Hippocampal formation (tissue), 2 donors: ENCODE data around the gene ASRGL1.

Experiments used
- DNase-seq, 2 donors: peaks; one replicate each; lab custom pipeline; 2025; lab: John Stamatoyannopoulos, UW

The ASRGL1 gene

DNA sequence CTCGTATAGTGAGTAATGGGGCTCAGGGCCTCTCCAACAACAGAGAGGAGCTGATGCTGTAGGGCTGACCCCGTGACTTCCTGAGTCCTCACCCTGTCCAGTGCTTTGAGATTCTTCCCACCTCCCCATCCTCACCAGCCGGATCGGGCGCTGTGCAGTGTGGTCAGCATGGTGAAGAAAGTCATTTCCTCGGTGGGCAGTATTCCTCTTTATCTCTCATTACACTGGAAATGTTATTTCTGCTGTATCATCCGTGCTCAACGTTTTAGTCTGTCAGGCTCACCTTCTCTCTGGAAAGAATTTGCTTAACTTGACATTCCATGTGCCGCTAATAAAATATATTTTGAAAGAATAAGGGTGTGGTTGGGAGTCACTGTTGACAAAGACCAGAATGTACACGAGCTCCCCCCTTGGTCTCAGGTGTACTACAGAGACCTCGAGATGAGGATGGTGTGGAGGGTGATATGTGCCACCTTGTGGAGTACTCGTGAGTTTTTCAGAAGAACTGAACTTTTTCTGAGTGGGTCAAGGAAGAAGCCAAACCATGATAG lies 55.9 kb downstream of the ASRGL1 start:
- no peak for DNase-seq

DNA sequence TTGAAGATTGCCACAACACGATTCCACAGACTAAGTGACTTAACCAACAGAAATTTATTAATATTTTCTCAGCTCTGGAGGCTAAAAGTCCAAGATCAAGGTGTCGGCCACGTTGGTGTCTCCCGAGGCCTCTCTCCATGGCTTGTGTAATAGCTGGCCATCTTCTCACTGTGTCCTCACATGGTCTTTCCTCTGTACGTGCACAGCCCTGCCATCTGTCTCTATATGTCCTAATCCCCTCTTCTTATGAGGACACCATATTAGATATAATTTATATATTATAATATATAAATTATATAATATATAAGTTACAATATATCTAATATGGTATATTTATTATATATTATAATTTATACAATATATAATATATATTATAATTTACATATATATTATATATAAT lies 56.5 kb downstream of the ASRGL1 start:
- no peak for DNase-seq

DNA sequence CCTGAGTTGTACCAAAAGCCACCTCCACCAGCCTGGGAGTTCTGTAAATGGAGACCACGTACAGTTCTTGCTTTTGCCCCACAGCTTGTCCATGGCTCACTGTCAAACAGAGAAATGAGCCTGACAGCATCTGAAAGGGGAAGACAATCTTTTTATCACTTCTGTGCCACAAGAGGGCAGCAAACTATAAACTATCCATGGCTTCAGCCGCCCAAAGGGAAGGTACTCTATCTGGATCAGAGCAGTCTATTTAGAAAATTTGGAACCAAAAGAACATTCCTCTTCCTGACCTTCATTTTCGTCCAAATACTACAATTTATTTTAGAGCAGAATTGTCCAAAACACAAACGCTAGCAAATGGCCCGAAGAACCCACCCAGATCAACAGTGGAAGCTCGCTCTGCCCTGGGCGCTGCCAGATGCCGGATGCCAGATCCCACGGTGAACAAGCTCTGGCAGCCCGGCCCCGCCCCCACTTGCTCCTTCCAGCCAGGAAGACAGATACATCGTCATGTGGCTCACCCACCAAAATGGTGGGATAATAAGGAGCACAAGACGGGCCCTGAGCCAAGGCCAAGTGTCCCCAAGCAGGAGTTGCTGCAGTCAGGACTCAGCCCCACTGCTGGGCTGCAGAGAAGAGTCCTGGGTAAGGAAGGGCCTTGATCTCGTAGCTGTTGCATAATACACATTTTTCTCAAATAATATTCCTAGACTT lies 57.7 kb downstream of the ASRGL1 start:
- DNase-seq, result peak; percentile 68 to 94

DNA sequence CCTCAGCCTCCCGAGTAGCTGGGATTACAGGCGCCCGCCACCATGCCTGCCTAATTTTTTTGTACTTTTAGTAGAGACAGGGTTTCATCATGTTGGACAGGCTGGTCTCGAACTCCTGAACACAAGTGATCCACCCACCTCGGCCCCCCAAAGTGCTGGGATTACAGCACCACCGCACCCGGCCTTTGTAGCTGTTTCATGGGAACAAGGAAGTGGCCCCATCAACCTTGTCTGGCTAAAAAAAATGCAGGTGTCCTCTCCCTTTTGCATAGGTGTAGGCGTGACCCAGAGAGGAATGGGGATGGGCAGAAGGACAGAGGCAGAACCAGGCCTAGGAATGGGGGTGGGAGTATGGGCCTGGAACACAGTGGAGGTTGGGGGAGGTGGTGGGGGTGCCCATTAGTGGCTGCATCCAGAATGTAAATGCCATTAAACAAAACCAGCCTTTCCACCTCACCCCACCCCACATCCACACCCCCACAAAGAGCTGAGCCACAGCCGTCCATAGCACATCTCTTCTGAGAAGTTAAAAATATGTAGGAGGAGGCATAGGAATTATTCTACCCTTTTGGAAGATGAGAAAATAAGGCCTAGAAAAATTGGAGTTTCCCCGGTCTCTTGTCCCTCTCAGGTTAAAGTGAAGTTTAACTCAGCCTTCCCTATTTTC lies 58.8 kb downstream of the ASRGL1 start:
- DNase-seq, result no peak

DNA sequence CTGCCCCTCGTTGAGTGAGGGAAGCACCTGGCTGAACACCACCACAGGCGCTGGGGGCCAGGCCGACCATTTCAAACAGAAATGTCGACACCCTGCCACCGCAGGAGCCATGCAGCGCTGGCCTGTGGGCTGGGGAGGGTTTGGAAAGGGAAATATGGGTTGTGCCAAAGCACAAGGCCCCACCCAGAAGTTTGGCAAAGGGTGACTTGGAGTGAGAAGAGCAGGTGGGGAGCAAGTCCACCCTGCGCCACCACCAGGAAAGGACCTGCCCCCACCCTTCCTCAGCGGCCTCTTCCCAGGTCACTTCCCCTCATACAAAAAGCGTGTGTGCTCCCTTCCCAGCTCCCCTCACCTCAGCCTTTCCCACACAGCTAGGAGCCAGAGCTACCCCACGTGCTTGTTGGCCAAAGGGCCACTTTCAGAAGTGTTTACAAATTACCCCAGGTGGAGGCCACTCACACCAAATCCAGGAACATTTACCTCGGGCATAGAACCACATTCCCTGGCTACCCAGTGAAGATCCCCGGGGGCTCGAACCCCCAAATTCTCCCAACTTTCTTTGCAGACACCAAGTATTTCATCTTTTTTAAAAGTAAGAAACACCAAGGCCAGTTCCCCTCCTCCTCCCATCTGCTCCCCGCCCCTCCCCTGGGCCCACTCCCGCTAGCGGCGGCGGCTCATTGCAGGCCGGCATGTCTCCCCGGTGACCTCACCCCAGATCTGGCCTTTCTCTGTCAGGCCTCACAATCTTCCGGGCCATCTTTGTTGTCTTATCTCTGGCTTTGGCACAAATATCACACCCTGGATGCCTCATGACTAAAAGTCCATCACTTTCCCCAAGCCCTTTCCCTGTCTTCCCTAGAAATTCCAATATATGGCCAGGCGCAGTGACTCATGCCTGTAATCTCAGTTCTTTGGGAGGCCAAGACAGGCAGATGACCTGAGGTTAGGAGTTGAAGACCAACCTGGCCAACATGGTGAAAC lies 61.1 kb downstream of the ASRGL1 start:
- no peak for DNase-seq

DNA sequence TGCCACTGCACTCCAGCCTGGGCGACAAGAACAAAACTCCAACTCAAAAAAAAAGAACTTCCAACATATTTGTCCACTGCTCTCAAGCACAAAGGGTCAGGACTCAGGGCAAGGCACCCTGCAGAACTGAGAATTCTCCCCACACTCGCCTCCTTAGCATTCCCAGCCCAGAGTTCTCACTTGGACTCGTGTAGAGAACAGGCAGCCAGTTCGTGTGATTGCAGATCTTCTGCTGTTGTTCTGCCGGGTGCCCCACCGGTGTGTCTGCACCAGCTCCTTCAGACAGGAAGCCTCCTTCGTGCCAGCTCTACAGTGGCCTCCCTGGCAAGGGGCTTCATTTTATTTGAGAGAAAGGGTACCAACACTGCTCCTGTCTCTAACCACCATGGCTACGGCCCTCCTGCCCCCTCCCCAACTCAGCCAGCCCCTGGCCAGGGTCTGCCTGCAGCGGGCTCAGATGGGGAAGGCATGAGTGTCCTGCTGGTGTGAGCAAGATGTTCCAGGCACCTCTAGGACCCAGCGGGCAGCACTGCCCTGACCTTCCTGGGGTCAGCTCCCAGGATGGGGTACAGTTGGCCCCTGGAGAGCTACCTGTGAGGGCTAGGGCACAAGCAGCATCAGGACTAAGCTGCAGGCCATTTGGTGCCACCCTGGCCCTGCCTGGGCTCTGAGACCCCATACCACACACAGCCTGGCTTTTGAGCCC lies 62.1 kb downstream of the ASRGL1 start:
- no peak for DNase-seq

DNA sequence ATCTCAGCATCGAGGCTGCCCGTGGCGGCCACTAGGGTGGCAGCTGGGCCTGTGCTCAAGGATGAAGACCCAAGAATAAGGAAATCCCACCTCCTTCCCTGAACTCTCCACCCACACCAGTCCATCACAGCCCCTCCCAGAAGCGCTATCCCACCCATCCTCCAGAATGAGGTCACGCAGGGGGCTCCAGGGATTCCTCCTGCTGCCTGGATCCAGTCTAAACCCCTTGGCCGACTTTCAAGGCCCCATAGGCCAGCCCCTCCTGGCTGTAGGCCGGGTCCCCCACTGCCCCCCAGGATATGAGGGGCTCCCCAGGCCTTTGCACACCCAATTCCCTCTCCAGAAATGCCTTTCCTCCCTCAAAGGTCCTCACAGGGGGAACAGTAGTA lies 62.6 kb downstream of the ASRGL1 start:
- DNase-seq, result no peak

DNA sequence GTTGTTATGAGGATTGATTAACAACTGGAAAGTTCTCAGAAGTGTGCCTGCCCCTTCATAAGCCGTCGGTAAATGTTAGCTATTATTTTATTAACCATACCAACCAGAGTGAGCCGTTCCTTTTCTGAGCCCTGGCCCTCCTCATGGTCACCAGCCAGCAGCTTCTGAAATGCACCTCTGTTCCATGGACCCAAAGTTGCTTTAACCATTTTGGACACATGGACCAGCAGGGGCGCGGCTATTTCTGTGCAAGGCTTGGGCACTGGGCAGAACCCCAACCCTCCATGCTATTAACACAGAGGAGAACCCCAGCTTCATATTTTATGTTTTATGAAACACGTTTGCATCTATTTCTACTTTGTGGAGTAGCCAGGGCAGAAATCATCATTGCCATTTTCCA lies 63.0 kb downstream of the ASRGL1 start:
- DNase-seq, result no peak

DNA sequence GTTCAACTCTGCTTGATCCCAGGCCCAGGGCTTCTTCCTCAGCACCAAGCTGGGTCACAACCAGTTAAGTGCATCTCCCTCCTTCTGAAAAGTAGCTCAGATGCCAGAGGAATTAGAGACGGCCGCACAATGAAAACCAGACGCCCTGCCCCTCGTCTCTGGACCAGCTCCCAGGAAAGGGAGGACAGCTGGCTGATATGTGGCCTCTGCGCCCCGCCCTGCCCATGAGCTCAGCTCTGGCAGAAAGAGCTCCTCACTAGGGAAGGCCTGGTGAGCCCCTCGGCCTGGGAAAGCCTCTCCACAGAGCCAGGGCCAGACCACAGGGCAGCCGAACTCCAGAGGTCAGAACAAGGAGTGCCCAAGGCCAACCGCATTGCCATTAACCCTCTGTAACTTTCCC lies 63.5 kb downstream of the ASRGL1 start:
- peak; percentile 29 to 33 for DNase-seq

DNA sequence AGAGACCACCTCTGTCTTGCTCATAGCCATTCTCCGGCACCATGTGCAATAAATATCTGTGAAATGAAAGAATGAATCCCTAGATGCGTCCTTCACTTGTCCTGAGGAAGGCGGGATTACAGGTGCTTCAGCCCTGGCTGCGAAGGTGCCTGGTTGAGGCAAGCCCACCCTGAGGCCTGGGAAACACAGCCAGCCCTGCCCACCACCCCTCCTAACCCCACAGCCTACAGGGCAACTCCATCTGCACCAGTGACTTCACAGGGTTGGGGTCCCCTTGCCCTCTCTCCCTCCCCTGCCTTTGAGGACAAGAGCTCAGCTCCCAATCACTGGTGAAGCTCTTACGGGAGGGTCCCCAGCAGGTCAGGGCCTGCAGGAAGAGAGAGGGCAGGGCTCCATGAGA lies 64.1 kb downstream of the ASRGL1 start:
- DNase-seq, result no peak

DNA sequence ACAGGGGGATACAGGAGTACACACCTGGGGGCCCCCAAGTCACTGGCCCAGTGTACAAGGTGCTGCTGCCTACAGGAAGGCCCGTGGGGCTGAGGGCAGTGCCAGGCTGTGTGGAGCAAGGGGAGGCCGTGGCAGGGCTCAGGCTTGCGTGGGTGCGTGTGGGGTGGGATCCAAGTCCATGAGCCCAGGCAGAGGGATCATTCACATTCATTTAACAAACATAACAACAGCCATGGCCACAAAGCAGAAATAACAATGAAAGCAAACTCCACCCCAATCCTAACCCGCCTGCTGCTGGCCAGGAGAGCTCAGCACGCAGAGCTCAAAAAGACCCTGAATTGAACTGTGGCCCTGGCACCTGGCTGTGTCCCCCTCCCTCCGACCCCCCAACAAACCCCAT lies 64.6 kb downstream of the ASRGL1 start:
- no peak for DNase-seq

DNA sequence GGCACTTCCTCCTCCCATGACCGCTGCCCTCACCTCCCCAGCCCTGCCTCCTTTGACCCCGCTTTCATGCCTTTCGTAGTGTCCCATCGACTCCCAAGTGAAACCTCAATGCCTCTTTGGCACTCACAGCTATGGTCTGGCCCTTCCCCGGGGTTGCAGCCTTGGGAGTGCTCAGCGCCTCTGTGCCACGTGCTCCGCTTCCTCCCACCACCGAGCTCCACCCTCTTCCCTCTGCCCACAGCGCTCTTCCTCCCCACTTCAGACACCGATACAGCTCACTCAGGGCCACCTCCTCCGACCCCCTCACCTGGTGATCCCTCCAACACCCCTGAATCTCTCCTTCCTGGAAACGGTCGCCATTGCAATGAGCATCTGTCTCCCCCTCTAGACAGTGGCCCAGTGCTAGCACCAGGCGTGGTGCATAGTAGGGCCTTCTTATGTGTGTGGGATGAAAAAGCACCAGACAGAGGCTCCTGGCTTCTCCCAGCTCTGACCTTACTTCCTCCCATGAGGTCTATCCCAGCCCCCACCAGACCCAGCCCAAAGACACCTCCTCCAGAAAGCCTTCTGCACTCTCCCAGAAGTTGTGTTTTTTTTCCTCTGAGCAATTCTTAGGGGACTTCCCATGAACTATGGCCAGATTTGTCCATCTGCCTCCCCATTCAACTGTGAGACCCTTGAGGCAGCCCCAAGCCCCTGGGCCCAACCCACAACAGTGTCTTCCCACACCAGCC lies 65.1 kb downstream of the ASRGL1 start:
- DNase-seq, result no peak

DNA sequence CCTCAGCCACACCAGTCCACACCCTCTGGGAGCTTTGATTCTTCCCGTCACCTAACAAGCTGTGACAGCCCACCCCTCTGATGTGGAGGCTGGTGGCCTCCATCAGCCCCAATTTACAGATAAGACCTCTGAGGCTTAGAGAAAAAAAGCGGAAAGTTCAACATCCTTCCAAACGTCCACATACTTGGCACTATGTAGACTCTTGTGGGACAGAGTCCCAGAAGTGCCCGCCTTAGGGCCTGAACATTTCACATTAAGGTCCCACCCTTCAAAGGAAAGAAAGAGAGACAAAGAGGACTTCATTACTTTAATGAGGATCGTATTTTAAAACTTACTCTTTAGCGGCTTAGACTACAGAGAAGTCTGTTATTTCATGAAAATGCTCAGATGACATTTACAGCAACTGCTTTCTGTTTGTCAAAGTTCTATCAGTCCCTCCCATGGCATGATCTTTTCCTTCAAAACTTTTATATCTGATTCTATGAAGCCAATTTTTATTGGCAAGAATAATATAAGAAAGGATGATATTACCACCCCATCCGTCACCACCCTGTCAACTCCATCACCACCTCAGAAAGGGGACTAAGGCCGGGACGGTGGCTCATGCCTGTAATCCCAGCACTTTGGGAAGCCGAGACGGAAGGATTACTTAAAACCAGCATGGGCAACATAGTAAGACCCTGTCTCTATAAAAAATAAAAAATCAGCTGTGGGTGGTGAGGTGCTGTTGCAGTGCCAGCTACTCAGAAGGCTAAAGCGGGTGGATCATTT lies 65.9 kb downstream of the ASRGL1 start:
- DNase-seq, result no peak

DNA sequence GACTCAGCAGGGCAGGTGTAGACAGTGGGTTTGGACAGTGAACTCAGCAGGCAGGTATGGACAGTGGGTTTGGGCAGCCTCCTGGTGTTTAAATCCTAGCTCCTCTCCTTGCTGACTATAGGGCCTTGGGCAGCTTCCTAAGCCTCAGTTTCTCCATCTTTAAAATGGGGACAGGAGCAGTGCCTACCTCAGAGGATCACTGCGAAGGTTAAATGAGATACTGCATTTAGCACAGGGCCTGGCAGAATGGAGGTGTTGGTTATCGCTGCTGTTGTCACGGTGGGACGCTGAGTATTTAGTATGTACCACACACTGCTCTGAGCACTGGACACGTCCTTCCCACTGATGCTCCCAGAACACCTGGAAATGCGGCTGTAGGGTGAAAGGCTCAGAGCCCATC lies 67.2 kb downstream of the ASRGL1 start:
- DNase-seq, result no peak

DNA sequence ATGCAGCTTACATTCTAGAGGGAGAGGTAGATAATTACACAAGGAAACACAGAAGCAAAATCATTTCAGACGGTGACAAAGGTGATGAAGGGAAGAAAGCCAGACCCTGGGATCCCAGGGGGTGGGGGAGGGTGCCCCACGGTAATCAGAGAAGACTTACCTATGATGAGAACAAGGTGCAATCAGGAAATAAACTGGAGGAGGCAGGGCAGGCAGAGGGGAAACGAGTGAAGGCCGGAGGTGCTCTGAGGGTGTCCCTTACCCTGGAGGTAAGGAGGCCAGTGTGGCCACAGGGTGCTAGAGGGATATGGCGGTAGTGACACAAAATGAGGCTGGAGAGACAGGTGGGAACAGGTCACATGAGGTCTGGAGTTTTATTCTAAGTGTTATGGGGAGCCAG lies 67.7 kb downstream of the ASRGL1 start:
- no peak for DNase-seq

DNA sequence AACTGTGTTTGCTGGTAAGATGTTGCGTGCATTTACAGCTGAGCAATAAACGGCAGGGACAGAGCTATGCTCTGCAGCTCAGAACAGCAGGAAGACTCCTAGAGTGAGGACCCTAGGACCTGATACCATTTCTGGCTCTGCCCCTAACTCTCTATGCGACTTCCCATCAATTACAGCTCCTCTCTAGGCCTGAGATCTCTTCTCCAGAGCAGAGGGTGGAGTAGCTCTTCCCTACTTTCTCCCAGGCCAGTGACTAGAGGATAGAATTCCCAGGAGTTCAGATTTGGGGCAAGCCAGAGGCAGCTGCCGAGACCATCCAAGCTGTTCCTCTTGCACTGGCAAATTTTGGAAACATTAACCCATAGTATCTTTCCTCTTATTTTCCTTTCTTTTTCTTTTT lies 68.8 kb downstream of the ASRGL1 start:
- DNase-seq, result no peak

DNA sequence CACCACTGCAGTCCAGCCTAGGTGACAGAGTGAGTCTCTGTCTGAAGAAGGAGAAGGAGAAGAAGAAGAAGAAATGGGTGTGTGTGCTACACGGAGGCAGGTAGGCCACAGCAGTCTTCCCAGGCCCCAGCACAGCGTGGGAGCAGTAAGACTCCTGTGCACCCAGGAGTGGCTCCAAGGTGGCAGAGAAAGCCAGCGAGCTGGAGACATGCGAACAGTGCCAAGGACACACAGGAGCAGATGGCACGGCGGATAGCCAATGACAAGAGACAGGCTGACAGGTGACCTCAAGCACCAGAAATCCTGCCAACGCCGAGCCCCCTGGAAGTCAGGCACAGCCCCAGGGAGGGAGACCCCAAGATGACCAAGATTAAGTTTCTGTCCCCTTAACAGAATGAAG lies 72.6 kb downstream of the ASRGL1 start:
- DNase-seq, result no peak

DNA sequence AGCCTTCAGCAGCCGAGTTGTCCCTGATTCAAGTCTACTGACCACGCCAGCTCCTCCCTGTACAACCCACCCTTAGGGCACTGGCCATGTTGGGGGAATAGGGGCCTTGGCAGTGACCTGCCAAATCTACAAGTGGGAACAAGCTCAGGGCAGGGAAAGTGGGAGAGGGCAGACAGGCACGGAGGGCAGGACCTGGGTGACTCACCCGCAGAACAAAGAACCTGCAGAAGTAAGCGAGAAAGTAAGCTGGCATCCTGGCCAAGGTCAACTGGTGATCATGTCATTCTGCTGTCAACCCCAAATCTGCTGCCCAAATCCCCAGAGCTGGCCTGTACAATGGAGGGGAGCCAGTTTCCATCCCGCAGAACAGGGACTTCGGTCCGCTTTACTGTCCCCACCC lies 73.7 kb downstream of the ASRGL1 start:
- DNase-seq, result no peak

DNA sequence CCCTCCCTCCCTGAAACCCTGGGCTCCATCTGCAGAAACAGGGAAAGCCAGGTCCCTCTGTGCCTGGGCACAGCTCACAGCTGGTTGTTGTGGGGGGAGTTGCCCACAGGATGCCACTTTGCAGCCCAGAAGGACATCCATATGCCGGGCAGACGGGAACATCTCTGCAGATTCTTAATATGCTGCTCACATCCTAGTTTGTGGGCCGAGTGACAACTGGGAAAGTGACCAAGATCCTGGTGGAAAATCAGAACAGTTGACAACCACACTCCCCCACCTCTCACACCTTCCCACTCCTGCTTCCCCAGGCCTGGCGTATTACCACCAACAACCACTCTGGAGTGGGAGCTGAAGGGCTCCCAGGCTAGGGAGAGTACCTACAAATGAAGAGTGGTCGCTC lies 74.3 kb downstream of the ASRGL1 start:
- peak in 1 of 2 donors; percentile 23 for DNase-seq

DNA sequence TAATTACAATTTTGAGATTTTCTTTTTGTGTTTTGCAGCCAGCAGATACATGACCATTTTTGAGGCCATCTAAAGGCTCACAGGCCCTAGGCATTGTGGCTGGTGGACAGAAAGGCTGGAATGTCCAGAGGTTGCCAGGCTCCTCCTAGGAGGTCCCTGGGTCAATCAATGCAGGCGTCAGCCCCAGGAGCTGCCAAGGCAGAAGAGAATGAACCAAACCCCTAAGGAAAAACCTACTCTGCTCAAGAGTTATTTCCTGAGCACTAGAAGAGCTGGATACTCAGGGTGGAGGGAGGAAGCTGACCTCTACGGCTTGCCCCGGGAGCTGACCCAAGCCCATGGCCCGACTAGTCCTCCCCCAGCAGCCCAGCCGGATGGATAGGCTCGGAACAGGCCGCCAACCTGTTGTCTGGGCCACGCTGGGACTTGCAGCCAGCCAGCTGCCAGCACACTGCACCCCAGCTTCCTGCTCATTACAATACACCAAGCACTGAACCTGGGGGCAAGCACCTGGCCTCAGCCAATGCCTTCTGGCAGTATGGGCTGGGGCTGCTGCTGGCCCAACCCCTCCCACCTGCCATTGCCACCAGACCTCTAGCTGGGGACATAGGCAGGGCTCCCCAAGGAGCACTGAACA lies 75.9 kb downstream of the ASRGL1 start:
- no peak for DNase-seq
